Thymus (tissue), 11 donors: Measurements from ENCODE around the gene GPS2. TPM values are rescaled to one million over a fixed set of nuclear protein-coding genes. Genes with fewer than 3 reads are reported as not detected.

Experiments
- DNase-seq, 9 donors: peaks; one replicate each; pipeline ENCODE4 v3.0.0-alpha.2; 2013; ENCODE audit warnings: low spot score in 9 of 9, low read depth in 6 of 9, missing footprints in 1 of 9
- H3K27ac ChIP-seq, 2 donors: one replicate each; pipeline ENCODE4 v1.5.1; 2013; ENCODE audit warnings: control low read depth in 1 of 2, low read depth in 1 of 2, low read length in 1 of 2, mild to moderate bottlenecking in 1 of 2, moderate library complexity in 1 of 2
- H3K27me3 ChIP-seq, 2 donors: one replicate each; pipeline ENCODE4 v1.5.1; 2013; ENCODE audit warnings: low read length in 1 of 2; ENCODE audit not compliant: control insufficient read depth in 2 of 2, insufficient read depth in 1 of 2
- H3K36me3 ChIP-seq, 2 donors: one replicate each; pipeline ENCODE4 v1.5.1; 2013; ENCODE audit warnings: low read length in 1 of 2, mild to moderate bottlenecking in 1 of 2, moderate library complexity in 1 of 2; ENCODE audit not compliant: control insufficient read depth in 2 of 2, insufficient read depth in 2 of 2
- H3K4me1 ChIP-seq, 2 donors: one replicate each; pipeline ENCODE4 v1.5.1; 2013; ENCODE audit warnings: low read length in 2 of 2; ENCODE audit not compliant: control insufficient read depth in 2 of 2, insufficient read depth in 2 of 2
- H3K4me3 ChIP-seq, 2 donors: one replicate each; pipeline ENCODE4 v1.5.1; 2013; ENCODE audit warnings: low read length in 2 of 2, control low read depth in 1 of 2, mild to moderate bottlenecking in 1 of 2
- H3K9me3 ChIP-seq, 2 donors: one replicate each; pipeline ENCODE4 v1.5.1; 2013; ENCODE audit warnings: low read length in 1 of 2, mild to moderate bottlenecking in 1 of 2; ENCODE audit not compliant: control insufficient read depth in 2 of 2, insufficient read depth in 1 of 2
- WGBS: extraction: QIAGEN DNeasy Blood & Tissue Kit; methylation state at CpG from one replicate; pipeline ENCODE4 v1.1.7; 2013; 5-methylcytosine and 5-hydroxymethylcytosine counted together
- polyA plus RNA-seq: library from polyadenylated mRNA; stranded (reverse); fragments of 200-250 nt; gene quantifications from one replicate; pipeline ENCODE4 v1.2.3, GENCODE V29; 2013
- total RNA-seq: library from RNA; stranded (reverse); fragments of 120-200 nt; gene quantifications from one replicate; pipeline ENCODE4 v1.2.4, GENCODE V29; 2013
- donor health status: healthy.

GPS2 gene
- total and polyA plus RNA-seq, 2 donors = 49.2 to 71.3 TPM

DNA sequence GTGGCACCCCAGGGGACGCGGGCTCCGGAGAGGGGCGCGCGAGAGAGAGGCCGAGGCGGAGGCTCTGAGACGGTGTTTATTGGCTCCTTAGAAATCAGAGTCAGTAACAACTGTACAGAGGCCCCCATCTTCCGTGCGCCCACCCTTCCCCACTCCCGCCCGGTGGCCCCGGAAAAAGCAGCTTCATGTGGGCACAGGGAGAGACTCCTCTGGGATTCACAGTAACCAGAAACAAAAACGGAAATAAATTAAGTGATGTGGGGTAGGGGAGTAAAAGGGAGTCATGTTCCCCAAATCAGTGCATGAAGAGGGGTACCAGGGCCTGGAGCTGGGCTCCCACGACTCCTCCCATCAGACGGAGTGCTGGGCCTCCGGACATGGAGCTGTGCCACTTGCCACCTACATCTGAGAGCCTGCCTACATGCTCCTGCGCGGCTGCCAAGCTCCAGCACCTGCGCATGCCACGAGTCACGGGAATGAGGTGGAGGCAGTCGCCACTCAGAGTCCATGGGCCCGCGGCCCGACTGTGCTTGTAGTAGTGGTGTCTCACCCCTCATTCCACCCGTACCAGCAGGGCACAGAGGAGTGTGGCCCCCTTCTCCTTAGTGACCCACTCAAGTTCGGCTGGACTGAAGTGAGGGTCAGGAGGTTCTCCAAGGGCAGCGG lies 543 bp upstream of the GPS2 start:
- Histone ChIP-seq H3K36me3 (peaks cover 50 to 69% of the 10 kb centered on the region in 2 donors), H3K4me3 (peak overlapping the region; percentile 62 to 82), H3K9me3 (no peaks in the 10 kb centered on the region), H3K27ac (peak overlapping the region; percentile 84 to 98), H3K4me1 (peaks cover 11 to 18% of the 10 kb centered on the region in 2 donors), H3K27me3 (no peaks in the 10 kb centered on the region)
- DNase-seq = no peak
- 47% methylated on average over 30 of the region's 30 CpGs for WGBS

DNA sequence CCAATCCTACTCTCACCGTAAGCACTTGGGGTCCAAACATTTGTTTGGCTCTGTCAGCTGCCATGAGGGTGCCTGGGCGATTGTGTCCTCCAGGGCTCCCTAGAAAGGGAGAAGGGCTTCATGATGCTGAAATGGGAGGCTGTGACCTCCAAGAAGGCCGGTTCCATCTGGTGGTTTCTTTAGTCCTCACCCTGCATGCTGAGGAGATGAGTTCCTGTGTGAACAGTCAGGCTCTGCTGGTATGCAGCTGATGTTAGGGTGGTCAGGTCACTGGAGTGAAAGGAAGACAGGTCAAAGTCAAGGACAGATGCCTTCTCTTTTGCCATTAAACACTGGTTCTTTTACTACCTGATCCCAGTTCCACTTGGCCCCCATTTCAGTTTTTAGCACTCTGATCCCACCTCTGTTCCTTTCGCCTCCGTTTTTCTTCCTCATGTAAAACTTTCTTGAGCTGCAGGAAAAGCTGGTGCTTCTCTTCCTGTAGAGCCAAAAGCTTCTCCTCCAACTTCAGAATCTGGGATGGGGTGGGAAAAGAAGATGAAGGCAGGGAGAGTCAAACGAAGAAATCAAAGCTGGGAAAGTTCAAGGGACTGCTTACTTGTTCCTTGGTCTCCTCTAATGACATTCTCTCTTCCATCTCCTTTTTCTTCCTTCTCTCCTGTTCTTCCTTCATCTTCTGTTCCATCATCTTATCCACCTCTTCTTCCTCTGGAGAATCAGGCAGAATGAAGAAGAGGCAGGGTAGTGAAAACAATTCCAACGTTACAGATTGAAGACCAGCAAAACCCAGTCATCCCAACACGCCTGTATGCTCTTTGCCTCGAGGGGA lies 1.1 kb downstream of the GPS2 start:
- H3K9me3 ChIP-seq = no peaks in the 10 kb centered on the region
- H3K36me3 ChIP-seq = peaks cover 52 to 77% of the 10 kb centered on the region in 2 donors
- H3K27ac ChIP-seq = peak overlapping the region in 1 of 2 donors; percentile 98
- peak overlapping the region; percentile 53 to 82 for H3K4me3 ChIP-seq
- DNase-seq = no peak
- 61% methylated on average over 9 of the region's 9 CpGs for WGBS
- peaks cover 22 to 33% of the 10 kb centered on the region in 2 donors for H3K4me1 ChIP-seq
- no peaks in the 10 kb centered on the region for H3K27me3 ChIP-seq

DNA sequence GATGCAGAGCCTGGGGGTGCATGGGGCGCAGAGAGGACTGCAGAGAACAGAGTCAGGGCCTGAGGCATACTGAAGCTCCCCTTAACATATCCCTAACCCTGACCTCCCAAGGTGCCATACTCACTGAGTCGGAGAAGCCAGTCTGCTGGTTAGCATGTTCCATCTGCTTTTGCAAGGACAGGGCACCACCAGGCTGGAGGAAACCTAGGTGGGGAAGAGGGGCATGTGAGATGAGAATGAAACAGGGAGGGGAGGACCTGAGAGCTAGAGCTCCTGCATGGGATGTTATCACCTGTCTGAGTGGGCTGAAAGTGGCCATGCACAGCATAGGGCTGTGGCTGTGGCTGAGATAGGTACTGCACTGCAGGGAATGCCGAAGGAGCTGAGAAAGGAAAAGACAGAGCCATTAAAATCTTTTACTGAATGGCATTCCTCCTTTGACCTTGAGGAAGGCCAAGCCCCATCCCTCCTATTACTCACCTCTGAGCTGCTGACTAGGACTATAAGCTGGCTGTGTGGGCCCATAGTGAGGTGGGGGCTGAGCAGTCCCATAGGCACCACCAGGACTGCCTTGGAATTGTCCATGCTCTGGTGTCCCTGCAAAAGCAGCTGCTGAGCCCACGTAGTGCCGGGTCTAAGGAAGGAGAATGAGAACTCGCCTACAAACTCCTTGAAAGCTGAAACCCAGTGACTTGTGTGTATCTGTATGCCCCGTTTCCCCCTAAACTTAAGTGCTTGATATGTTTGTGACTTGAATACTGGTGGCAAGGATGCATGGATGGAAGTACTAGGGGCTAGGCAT lies 1.9 kb downstream of the GPS2 start:
- DNase-seq = no peak
- H3K4me3 ChIP-seq = no peak overlapping the region
- WGBS = 97% methylated on average over 7 of the region's 7 CpGs

DNA sequence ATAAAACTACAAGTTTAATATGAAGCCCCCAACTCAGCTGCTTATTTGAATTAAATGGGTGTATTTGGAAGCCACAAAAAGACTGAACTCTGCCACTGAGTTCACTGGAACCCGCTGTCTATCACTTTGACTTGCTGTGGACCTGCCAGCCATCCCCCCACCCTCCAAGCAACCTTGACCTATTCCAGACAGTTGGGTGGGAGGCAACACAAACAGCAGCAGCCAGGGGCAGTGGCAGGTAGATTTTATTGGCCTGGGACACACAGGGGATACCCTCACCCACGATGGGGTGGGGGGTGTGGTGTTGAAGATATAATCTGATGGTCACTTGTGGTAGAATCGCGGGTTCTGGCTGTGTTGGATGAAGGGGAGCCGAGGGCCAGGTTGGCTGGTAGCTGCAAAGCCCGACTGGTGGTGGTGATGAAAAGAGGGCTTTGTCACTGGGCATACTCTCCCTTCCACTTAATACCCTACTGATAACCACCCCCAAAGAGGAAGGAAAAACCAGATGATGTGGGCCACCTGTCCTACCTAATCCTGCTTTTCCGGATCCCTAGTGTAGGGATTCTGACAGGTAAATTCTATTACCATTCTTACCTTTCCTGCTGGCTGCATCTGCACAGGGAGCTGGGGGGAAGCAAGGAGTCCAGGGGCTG lies 2.6 kb downstream of the GPS2 start:
- no peaks in the 10 kb centered on the region for H3K9me3 ChIP-seq
- no peak for DNase-seq
- H3K4me3 ChIP-seq = no peak overlapping the region
- WGBS = 95% methylated on average over 7 of the region's 7 CpGs
- no peaks in the 10 kb centered on the region for H3K27me3 ChIP-seq
- H3K27ac ChIP-seq = no peak overlapping the region
- H3K36me3 ChIP-seq = peaks cover 36 to 62% of the 10 kb centered on the region in 2 donors
- H3K4me1 ChIP-seq = peaks cover 26 to 38% of the 10 kb centered on the region in 2 donors

More for the DNA sequence above, 1.9 kb downstream of the GPS2 start:
- Histone ChIP-seq H3K4me1 (peaks cover 26 to 38% of the 10 kb centered on the region in 2 donors), H3K9me3 (no peaks in the 10 kb centered on the region), H3K27me3 (no peaks in the 10 kb centered on the region), H3K36me3 (peaks cover 44 to 69% of the 10 kb centered on the region in 2 donors), H3K27ac (no peak overlapping the region)

DNA sequence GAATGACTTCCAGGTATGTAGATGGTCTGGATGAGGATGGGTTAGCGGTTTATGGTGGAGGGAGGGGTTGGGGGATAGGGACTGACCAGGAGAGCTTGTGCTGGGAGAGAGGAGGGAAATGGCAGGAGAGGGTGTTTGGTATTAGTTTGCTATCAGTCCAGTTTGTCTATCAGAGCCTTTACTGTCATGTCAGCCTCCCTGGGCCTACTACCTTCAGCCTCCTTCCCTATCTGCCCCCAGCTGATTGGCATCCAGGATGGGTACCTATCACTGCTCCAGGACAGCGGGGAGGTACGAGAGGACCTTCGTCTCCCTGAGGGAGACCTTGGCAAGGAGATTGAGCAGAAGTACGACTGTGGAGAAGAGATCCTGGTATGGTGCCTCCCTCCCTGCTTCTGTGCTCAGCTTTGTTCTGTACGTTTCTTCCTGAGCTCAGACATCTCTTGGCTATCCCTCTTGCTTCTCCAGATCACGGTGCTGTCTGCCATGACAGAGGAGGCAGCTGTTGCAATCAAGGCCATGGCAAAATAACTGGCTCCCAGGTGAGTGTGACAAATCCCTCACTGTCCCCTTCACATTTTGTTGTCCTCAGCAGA lies 4.0 kb downstream of the GPS2 start:
- 98% methylated on average over 7 of the region's 7 CpGs for WGBS
- Histone ChIP-seq H3K27me3 (no peaks in the 10 kb centered on the region), H3K9me3 (no peaks in the 10 kb centered on the region), H3K4me3 (no peak overlapping the region), H3K36me3 (peaks cover 34 to 52% of the 10 kb centered on the region in 2 donors), H3K27ac (no peak overlapping the region), H3K4me1 (peaks cover 26 to 43% of the 10 kb centered on the region in 2 donors)
- no peak for DNase-seq

DNA sequence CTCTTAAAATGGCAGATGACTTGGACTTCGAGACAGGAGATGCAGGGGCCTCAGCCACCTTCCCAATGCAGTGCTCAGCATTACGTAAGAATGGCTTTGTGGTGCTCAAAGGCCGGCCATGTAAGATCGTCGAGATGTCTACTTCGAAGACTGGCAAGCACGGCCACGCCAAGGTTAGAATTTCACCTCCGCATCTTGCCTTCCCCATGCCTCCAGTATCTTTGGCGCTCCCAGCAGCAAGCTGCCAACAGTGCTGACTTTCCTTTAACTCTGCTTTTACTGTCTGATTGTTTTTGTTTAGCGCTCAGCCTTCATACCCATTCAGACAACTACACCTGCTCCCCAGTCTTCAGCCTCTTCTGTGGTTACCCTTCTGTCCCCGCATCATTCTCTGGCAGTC lies 5.5 kb downstream of the GPS2 start:
- Histone ChIP-seq H3K36me3 (peaks cover 34 to 48% of the 10 kb centered on the region in 2 donors), H3K4me3 (peak overlapping the region in 1 of 2 donors; percentile 98), H3K4me1 (peaks cover 22 to 37% of the 10 kb centered on the region in 2 donors), H3K9me3 (no peaks in the 10 kb centered on the region), H3K27ac (peak overlapping the region; percentile 36 to 96), H3K27me3 (no peaks in the 10 kb centered on the region)
- DNase-seq = no peak
- WGBS = 93% methylated on average over 12 of the region's 12 CpGs

DNA sequence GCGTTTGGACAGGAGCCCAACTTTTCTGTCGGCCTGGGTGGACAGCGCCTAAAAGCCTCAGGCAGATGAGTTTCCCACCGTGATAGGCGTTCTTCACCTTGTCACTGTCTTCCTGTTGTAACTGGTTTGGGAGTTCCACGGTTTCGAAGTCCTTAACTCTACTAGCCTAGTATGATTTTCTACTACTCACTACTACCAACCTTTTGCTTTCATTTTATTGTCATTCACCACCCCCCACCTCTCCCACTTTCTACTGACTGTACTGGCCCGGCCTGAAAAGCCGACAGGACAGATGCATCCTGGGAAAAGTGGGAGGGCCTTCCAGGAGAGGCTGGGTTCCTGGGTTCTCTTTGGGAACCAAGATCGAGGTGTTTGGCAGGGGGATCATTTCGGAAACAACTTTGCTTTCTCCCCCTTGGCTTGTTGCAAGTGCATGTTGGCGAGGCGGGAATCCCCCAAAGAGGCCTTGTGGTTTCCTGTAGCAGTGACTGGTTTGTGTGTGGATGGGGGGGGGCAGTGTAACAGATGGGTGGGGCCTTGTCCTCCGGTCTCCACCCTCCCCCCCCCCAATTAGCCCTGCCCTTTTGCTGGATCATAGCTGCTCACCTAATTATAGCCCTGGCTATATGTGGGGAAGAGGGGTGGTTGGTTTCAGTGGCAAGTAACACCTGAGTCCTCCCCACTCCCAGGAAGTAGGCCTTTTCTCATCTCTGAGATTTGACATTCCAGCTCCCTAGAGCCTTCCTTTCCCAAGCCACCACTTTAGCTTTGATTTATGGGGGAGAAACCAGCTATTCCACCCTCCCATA lies 6.3 kb downstream of the GPS2 start:
- H3K9me3 ChIP-seq = no peaks in the 10 kb centered on the region
- H3K4me3 ChIP-seq = peak overlapping the region; percentile 90 to 98
- peaks cover 34 to 46% of the 10 kb centered on the region in 2 donors for H3K36me3 ChIP-seq
- peak overlapping the region; percentile 96 to 99 for H3K27ac ChIP-seq
- under 1% methylated on average over 14 of the region's 14 CpGs for WGBS
- no peaks in the 10 kb centered on the region for H3K27me3 ChIP-seq
- peaks cover 16 to 29% of the 10 kb centered on the region in 2 donors for H3K4me1 ChIP-seq
- DNase-seq = peak in 6 of 9 donors; percentile 57 to 91 (median 76)
